ENCODE results near the gene GGA1.

GRCh38 chr22:37630839-37631435 is 22.3 kb downstream of the GGA1 start:
- no peak for TF ChIP-seq CTCF (IDR thresholded peaks at IDR 0.05)
- TF ChIP-seq POLR2A (IDR thresholded peaks at IDR 0.05) = no peak

Measured in thyroid gland (tissue), 4 donors.